K562 (cell line): ENCODE measurements around the gene TUBB4B. TPM values are rescaled to one million over a fixed set of nuclear protein-coding genes. Genes with fewer than 3 reads are reported as not detected.

Experiments
- ARID2 ChIP-seq: fragments of 450-650 bp; IDR thresholded peaks from 2 replicates; pipeline ENCODE4 v1.6.1; 2017; ENCODE audit warnings: antibody characterized with exemption, mild to moderate bottlenecking
- BRCA1 ChIP-seq, 2 experiments: fragments of 450-650 bp in 1 of 2; sonication (generic) in 1 of 2; formaldehyde crosslinking in 1 of 2; IDR thresholded peaks; 2 replicates each; pipeline versions ENCODE4 v1.5.0 to v1.6.1; 2017 to 2020; ENCODE audit warnings: mild to moderate bottlenecking in 1 of 2, missing genetic modification reagents in 1 of 2
- C11orf30 ChIP-seq: fragments of 450-650 bp; IDR thresholded peaks from 2 replicates; pipeline ENCODE4 v1.6.1; 2016; ENCODE audit warnings: low read depth, mild to moderate bottlenecking
- CREBBP ChIP-seq: IDR thresholded peaks from one replicate; pipeline ENCODE4 v1.6.1; 2012; ENCODE audit warnings: low read depth, mild to moderate bottlenecking, control low read depth, inconsistent platforms, low read length
- EHMT2 ChIP-seq: fragments of 450-650 bp; IDR thresholded peaks from 2 replicates; pipeline ENCODE4 v1.6.1; 2018; ENCODE audit warnings: antibody characterized with exemption
- FUS ChIP-seq: fragments of 200-400 bp; formaldehyde crosslinking; optimal IDR thresholded peaks from 2 replicates; pipeline ENCODE3; 2017; ENCODE audit warnings: low read depth, low read length
- GATAD2B ChIP-seq: fragments of 450-650 bp; IDR thresholded peaks from 2 replicates; pipeline ENCODE4 v1.6.1; 2017; ENCODE audit warnings: mild to moderate bottlenecking, borderline replicate concordance
- HDAC8 ChIP-seq: fragments of 450-650 bp; IDR thresholded peaks from 2 replicates; pipeline ENCODE4 v1.6.1; 2016; ENCODE audit warnings: mild to moderate bottlenecking, missing genetic modification characterization, moderate library complexity, missing compliant biosample characterization
- HNRNPLL ChIP-seq: fragments of 200-400 bp; formaldehyde crosslinking; IDR thresholded peaks from 2 replicates; pipeline ENCODE4 v1.6.1; 2017; ENCODE audit warnings: low read length, low read depth, mild to moderate bottlenecking; ENCODE audit not compliant: poor library complexity, severe bottlenecking
- HOXB6 ChIP-seq: fragments of 250-450 bp; sonication (Bioruptor Pico); IDR thresholded peaks from 2 replicates; pipeline ENCODE4 v1.5.1; 2022; ENCODE audit warnings: mild to moderate bottlenecking, borderline replicate concordance
- KAT7 ChIP-seq: sonication (generic); formaldehyde crosslinking; IDR thresholded peaks from 2 replicates; pipeline ENCODE4 v1.8.0; 2022; ENCODE audit warnings: missing genetic modification reagents, mild to moderate bottlenecking, borderline replicate concordance
- MTA3 ChIP-seq: fragments of 450-650 bp; formaldehyde crosslinking; IDR thresholded peaks from 2 replicates; pipeline ENCODE4 v1.6.1; 2017; ENCODE audit warnings: mild to moderate bottlenecking, borderline replicate concordance
- MYNN ChIP-seq, 2 experiments: sonication (generic); formaldehyde crosslinking in 1 of 2; IDR thresholded peaks; 2 replicates each; pipeline versions ENCODE4 v1.5.0 to v1.6.1; 2016 to 2020; ENCODE audit warnings: antibody characterized with exemption in 1 of 2, missing genetic modification reagents in 1 of 2
- PKNOX1 ChIP-seq: fragments of 450-650 bp; IDR thresholded peaks from 2 replicates; pipeline ENCODE4 v1.6.1; 2016
- POLR2G ChIP-seq: fragments of 200-400 bp; formaldehyde crosslinking; IDR thresholded peaks from 2 replicates; pipeline ENCODE4 v1.6.1; 2017; ENCODE audit warnings: low read depth, mild to moderate bottlenecking, antibody characterized with exemption, low read length, moderate library complexity
- POLR3A ChIP-seq: IDR thresholded peaks from 2 replicates; pipeline ENCODE4 v1.6.1; 2011; ENCODE audit warnings: borderline replicate concordance, mild to moderate bottlenecking, moderate library complexity; ENCODE audit not compliant: insufficient read length, insufficient read depth; ENCODE audit errors: extremely low read depth
- POLR3G ChIP-seq: IDR thresholded peaks from 2 replicates; pipeline ENCODE4 v1.6.1; 2011; ENCODE audit not compliant: insufficient read length, insufficient replicate concordance; ENCODE audit errors: extremely low read depth
- SNAPC5 ChIP-seq: fragments of 250-450 bp; sonication (Bioruptor Pico); IDR thresholded peaks from 2 replicates; pipeline ENCODE4 v1.8.0; 2021; ENCODE audit warnings: moderate library complexity, mild to moderate bottlenecking, inconsistent platforms
- SREBF2 ChIP-seq: sonication (generic); formaldehyde crosslinking; IDR thresholded peaks from 2 replicates; pipeline ENCODE4 v1.4.0; 2020; ENCODE audit warnings: mild to moderate bottlenecking, missing genetic modification reagents
- SUPT5H ChIP-seq: fragments of 450-650 bp; IDR thresholded peaks from 2 replicates; pipeline ENCODE4 v1.6.1; 2016
- TAF9B ChIP-seq: fragments of 450-650 bp; IDR thresholded peaks from 2 replicates; pipeline ENCODE4 v1.6.1; 2018; ENCODE audit warnings: mild to moderate bottlenecking; ENCODE audit not compliant: partially characterized antibody
- TCF7L2 ChIP-seq: fragments of 150-350 bp; IDR thresholded peaks from 2 replicates; pipeline ENCODE4 v1.6.1; 2016; ENCODE audit warnings: low read depth, mild to moderate bottlenecking, low read length, moderate library complexity
- TOE1 ChIP-seq, 2 experiments: fragments of 450-650 bp in 1 of 2; sonication (generic) in 1 of 2; formaldehyde crosslinking in 1 of 2; IDR thresholded peaks; 2 replicates each; pipeline versions ENCODE4 v1.7.1 to v1.8.0; 2016 to 2022; ENCODE audit warnings: borderline replicate concordance in 2 of 2, mild to moderate bottlenecking in 2 of 2, antibody characterized with exemption in 1 of 2, inconsistent platforms in 1 of 2, low read depth in 1 of 2, missing genetic modification reagents in 1 of 2, moderate library complexity in 1 of 2
- ZNF282 ChIP-seq: sonication (generic); formaldehyde crosslinking; IDR thresholded peaks from 2 replicates; pipeline ENCODE4 v1.8.1; 2023; ENCODE audit warnings: missing genetic modification reagents
- ZNF511 ChIP-seq: sonication (generic); formaldehyde crosslinking; IDR thresholded peaks from 2 replicates; pipeline ENCODE4 v1.8.0; 2022; ENCODE audit warnings: mild to moderate bottlenecking, missing genetic modification reagents
- ZNF830 ChIP-seq: fragments of 250-450 bp; sonication (Bioruptor Pico); IDR thresholded peaks from 2 replicates; pipeline ENCODE4 v1.5.0; 2021; ENCODE audit warnings: mild to moderate bottlenecking
- polyA plus RNA-seq, 8 experiments: library from polyadenylated mRNA; depleted of rRNA in 4 of 8; stranded (reverse) in 5 of 8; unstranded in 3 of 8; fragments of >200 nt; fragmentation: Nextera tagmentation in 2 of 8; fragmentation: Illumina TruSeq in 1 of 8; extraction: Ambion mirVana in 2 of 8; extraction: Trizol in 1 of 8; gene quantifications; 2 replicates each; pipeline versions ENCODE4 v1.2.1 to v1.2.3, GENCODE V29; 2011 to 2014; ENCODE audit warnings: inconsistent platforms in 1 of 8, missing spikeins in 1 of 8
- total RNA-seq, 7 experiments: library from RNA; depleted of rRNA in 6 of 7; stranded (reverse); fragments of >200 nt in 6 of 7; fragmentation: Illumina TruSeq in 2 of 7; extraction: Trizol in 2 of 7; gene quantifications; 2 replicates each; pipeline versions ENCODE4 v1.2.1 to v1.2.3, GENCODE V29; 2011 to 2021; ENCODE audit warnings: low replicate concordance in 1 of 7

Gene TUBB4B
- total and polyA plus RNA-seq, 9 of the 15 experiments (the other 6 are each of a cell fraction or from before 2014, with no cell fraction given), result 24.1 to 443 (median 268) TPM

- no peak for TF ChIP-seq ZNF511 (CRISPR knock-in tag)
- no peak for TF ChIP-seq TCF7L2
- TF ChIP-seq ARID2, result no peak
- TF ChIP-seq HDAC8 (tag), result no peak
- peak; percentile 96 for TF ChIP-seq HNRNPLL
- no peak for TF ChIP-seq SNAPC5 (CRISPR knock-in tag)
- TF ChIP-seq C11orf30, result no peak
- TF ChIP-seq PKNOX1, result no peak
- no peak; the same call in 1 of the 2 replicates for TF ChIP-seq POLR2G
- no peak for TF ChIP-seq POLR3A
- no peak for TF ChIP-seq ZNF830 (CRISPR knock-in tag)
- no peak for TF ChIP-seq MYNN (IDR thresholded peaks at IDR 0.05)
- TF ChIP-seq MYNN (CRISPR knock-in tag; IDR thresholded peaks at IDR 0.05), result no peak
- TF ChIP-seq TOE1 (IDR thresholded peaks at IDR 0.05; ENCODE audit: borderline replicate concordance), result no peak
- no peak for TF ChIP-seq TOE1 (CRISPR knock-in tag; IDR thresholded peaks at IDR 0.05; ENCODE audit: borderline replicate concordance, low read depth)
- TF ChIP-seq SREBF2, result no peak
- no peak for TF ChIP-seq CREBBP
- no peak for TF ChIP-seq MTA3
- TF ChIP-seq GATAD2B, result 0 out of 2 replicates have a peak, but pooled peaks have one; percentile 24
- TF ChIP-seq POLR3G, result no peak
- no peak for TF ChIP-seq SUPT5H
- TF ChIP-seq HOXB6 (CRISPR knock-in tag), result no peak
- no peak for TF ChIP-seq BRCA1 (IDR thresholded peaks at IDR 0.05)
- TF ChIP-seq BRCA1 (CRISPR knock-in tag; IDR thresholded peaks at IDR 0.05), result no peak
- TF ChIP-seq ZNF282 (CRISPR knock-in tag), result no peak
- TF ChIP-seq KAT7 (CRISPR knock-in tag), result no peak
- TF ChIP-seq EHMT2, result no peak
- no peak for TF ChIP-seq FUS
- no peak for TF ChIP-seq TAF9B
These were observed 37.9 kb downstream of the TUBB4B start (continued) for GRCh38 chr9:137278721-137279711.
